Activated naive CD4-positive, alpha-beta T cell treated with anti-CD3 and anti-CD28 coated beads, Interleukin-2, amount 50 U/mL, for 72 hours (primary cell): ENCODE results near the gene RAB11FIP4. TPM values are rescaled to one million over a fixed set of nuclear protein-coding genes. Genes with fewer than 3 reads are reported as not detected.

ENCODE experiments used
- ATAC-seq, 2 donors: fragments of 150-1000 bp; cut with Tn5 transposase; 2 replicates each; pipeline ENCODE4 v1.10.0; 2021; ENCODE audit warnings: mild to moderate bottlenecking in 2 of 2, moderate library complexity in 2 of 2
- DNase-seq, 2 donors: peaks; one replicate each; pipeline ENCODE4 v3.0.0; 2021 to 2022; ENCODE audit warnings: low spot score in 2 of 2
- H3K27ac Mint-ChIP-seq, 2 donors: one replicate each; pipeline ENCODE4 v1.8.0; 2022; ENCODE audit warnings: mild to moderate bottlenecking in 2 of 2, mixed read lengths in 2 of 2
- H3K36me3 Mint-ChIP-seq, 2 donors: one replicate each; pipeline ENCODE4 v1.8.0; 2022; ENCODE audit warnings: mixed read lengths in 2 of 2
- H3K9me3 Mint-ChIP-seq, 2 donors: one replicate each; pipeline ENCODE4 v1.8.0; 2022; ENCODE audit warnings: mixed read lengths in 2 of 2
- total RNA-seq, 2 donors: library from RNA; stranded (reverse); gene quantifications; one replicate each; pipeline ENCODE4 v1.2.3, GENCODE V29; 2022

The RAB11FIP4 gene
- total RNA-seq, 2 donors from 2014 or later = 22.5 to 39.0 TPM

- no peak for DNase-seq
- peak in 1 of 2 donors; percentile 39 for ATAC-seq
- no peak overlapping the region for H3K27ac Mint-ChIP-seq
- H3K36me3 Mint-ChIP-seq = no peaks in the 10 kb centered on the region
- H3K9me3 Mint-ChIP-seq = no peaks in the 10 kb centered on the region
Measured at GRCh38 chr17:31541559-31541958, 150.1 kb downstream of the RAB11FIP4 start.

DNA sequence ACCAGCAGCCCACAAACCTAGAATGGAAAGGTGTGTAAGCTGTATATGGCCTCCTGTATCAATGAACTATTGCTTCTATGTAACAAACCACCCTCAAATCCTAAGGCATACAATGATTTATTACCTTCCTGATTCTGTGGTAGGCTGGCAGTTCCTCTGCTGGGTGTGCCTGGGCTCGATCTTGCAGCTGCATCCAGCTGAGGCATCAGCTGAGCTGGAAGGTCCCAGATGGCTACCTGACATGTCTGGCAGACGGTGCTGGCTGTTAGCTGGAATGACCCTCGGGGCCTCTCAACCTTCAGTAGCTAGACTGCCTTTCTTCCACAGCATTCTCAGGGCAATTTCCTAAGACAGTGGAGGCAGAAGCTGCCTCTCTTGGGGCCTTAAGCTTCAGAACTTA lies 152.7 kb downstream of the RAB11FIP4 start:
- no peak overlapping the region for H3K27ac Mint-ChIP-seq
- no peak for ATAC-seq
- DNase-seq = no peak
- H3K9me3 Mint-ChIP-seq = no peaks in the 10 kb centered on the region
- H3K36me3 Mint-ChIP-seq = peaks cover 2 to 4% of the 10 kb centered on the region in 2 donors

- H3K9me3 Mint-ChIP-seq = no peaks in the 10 kb centered on the region
- ATAC-seq (no peak), DNase-seq (no peak)
- peaks cover 6 to 11% of the 10 kb centered on the region in 2 donors for H3K36me3 Mint-ChIP-seq
- H3K27ac Mint-ChIP-seq = no peak overlapping the region
Measured at GRCh38 chr17:31546650-31547049, 155.2 kb downstream of the RAB11FIP4 start.

DNA sequence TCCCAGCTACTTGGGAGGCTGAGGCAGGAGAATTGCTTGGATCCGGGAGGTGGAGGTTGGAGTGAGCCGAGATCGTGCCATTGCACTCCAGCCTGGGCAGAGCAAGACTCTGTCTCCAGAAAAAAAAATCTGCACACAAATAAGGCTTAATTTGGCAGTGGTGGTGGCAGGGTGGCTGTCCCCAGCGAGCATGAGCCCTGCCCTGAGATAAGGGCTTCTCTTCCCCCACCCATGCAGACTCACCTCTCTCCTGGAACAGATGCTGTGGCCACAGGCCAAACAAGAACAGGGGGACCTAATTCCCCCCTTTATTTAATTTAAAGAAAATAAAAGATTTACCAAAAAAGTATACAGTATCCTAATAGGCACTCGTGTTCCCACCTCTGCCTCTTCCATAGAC lies 157.2 kb downstream of the RAB11FIP4 start:
- no peak for DNase-seq
- ATAC-seq = no peak
- Mint-ChIP-seq H3K36me3 (peaks cover 6 to 11% of the 10 kb centered on the region in 2 donors), H3K9me3 (no peaks in the 10 kb centered on the region), H3K27ac (peak overlapping the region; percentile 94 to 97)

DNA sequence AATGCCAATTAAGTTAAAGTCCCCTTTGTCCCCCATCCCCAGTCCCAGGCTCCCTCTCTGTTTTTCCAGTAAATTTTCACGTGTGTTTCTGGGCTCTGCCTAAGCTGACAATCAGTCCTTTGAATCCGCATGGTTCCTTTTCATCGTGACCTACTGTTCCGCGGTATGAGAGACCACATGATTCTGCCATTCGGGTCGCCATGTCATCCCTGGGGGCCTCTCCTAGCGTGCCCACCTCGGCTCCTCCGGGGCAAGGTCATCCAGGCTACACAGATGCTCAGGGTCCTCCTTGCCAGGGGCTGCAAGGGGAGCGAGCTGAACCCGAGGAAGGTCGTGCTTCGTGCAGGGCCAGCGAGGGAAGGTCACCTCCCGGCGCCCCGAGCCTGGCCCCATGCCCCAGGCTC lies 157.6 kb downstream of the RAB11FIP4 start:
- Mint-ChIP-seq H3K27ac (peak overlapping the region; percentile 94 to 97), H3K36me3 (peaks cover 6 to 11% of the 10 kb centered on the region in 2 donors), H3K9me3 (no peaks in the 10 kb centered on the region)
- no peak for DNase-seq
- peak; percentile 10 to 31 for ATAC-seq

DNA sequence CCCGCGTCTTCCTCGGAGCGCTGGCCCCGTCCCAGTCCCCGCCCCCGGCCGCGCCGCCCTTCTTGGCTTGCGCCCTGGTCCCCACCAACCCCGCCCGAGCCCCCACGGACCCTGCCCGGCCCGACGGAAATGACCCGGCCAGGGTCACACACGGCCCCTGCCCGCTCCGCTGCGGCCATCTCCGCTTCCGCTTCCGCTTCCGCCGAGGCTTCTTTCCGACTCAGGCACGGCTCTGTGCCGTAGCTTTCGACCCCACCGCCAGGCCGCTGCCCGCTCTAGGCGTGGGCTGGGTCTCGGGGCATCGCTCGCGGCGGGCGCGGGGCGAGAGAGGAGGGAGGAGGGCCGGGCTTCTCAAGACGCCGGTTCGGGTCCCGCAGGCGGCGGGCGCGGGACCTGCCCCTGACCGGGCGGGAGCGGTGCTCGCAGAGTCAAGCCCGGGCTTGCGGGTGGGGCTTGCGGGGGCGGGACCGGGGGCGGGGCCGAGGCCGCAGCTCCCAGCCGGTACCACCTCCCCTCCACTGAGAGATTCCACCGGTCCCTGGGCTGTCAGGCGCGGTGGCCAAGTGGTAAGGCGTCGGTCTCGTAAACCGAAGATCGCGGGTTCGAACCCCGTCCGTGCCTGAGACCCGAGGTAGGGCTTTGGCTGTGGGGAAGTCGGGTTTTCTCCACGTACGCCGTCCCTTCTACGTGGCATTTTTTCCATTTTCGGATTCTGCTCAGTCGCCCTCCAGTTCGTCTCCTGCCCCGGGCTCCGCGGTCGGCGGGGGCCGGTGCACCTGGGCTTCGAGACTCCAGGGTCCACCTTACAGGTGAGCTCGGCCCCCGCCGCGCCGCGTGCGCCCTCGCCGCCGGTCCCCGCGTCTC lies 158.3 kb downstream of the RAB11FIP4 start:
- H3K36me3 Mint-ChIP-seq = peaks cover 6 to 11% of the 10 kb centered on the region in 2 donors
- H3K27ac Mint-ChIP-seq = peak overlapping the region; percentile 94 to 95
- ATAC-seq (peak; percentile 89 to 91), DNase-seq (peak; percentile 92 to 95)
- H3K9me3 Mint-ChIP-seq = no peaks in the 10 kb centered on the region

- Mint-ChIP-seq H3K36me3 (peaks cover 6 to 11% of the 10 kb centered on the region in 2 donors), H3K9me3 (no peaks in the 10 kb centered on the region), H3K27ac (peak overlapping the region; percentile 94 to 95)
- no peak for ATAC-seq
- DNase-seq = no peak
Measured at GRCh38 chr17:31550389-31551056, 159.0 kb downstream of the RAB11FIP4 start.

- DNase-seq (no peak), ATAC-seq (no peak)
- Mint-ChIP-seq H3K36me3 (peaks cover 6 to 11% of the 10 kb centered on the region in 2 donors), H3K9me3 (no peaks in the 10 kb centered on the region), H3K27ac (no peak overlapping the region)
Measured at GRCh38 chr17:31552568-31552967, 161.1 kb downstream of the RAB11FIP4 start.

DNA sequence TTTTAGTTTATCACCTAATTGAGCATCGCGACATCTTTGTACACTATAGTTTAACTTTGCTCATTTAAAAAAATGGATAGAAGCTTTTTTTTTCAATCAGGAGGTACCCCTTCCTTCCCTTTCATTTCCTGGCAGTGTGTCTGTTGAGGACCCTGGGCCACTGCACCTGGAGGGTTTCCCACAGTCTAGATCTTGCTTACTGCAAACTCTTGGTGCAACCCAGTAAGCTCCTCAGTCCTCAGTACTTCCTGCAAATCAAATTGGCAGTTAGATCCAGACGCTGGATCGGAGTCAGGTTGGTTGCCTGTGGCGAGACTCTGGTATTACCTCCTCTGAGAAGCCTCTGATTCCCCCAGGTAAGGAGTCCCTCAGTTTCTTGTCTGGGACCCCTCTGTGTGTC lies 162.0 kb downstream of the RAB11FIP4 start:
- H3K36me3 Mint-ChIP-seq = peaks cover 6 to 11% of the 10 kb centered on the region in 2 donors
- H3K27ac Mint-ChIP-seq = no peak overlapping the region
- no peak for DNase-seq
- no peaks in the 10 kb centered on the region for H3K9me3 Mint-ChIP-seq
- ATAC-seq = no peak

- Mint-ChIP-seq H3K36me3 (peaks cover 0 to 7% of the 10 kb centered on the region in 2 donors), H3K9me3 (no peaks in the 10 kb centered on the region), H3K27ac (no peak overlapping the region)
- ATAC-seq (no peak), DNase-seq (no peak)
Measured at GRCh38 chr17:31554930-31555329, 163.5 kb downstream of the RAB11FIP4 start.

DNA sequence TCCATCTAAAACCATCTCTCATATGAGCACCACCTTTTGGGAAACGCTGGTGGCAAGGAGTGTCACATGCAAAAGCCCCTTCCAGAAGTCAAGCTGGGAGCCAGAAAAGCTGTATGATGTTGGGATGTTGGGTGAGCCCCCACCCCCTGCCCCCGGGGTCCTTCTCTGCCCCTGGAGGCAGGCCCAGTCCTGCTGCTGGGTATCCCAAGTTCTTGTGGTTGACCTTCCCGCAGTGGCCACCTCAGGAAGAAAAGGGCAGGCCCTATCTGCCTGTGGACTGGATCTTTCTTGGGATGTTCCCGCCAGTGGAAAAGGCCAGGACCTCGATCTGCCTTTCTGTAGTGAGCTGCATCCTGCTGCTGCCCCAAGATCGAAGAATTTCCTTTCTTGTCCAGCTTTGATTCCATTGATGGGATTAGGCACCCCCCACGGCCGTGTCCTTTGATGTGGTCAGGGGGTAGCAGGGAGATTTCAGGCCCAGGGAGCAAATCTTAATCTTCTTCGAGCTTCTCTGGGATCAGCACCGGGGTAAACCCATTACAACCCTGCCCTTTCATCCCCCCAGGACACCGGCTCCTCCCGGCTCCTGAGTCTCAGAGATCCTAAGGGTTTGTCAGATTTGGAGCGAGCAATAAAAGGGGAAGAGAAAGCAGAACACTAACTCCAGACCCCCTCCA lies 165.6 kb downstream of the RAB11FIP4 start:
- DNase-seq (no peak), ATAC-seq (no peak)
- Mint-ChIP-seq H3K9me3 (no peaks in the 10 kb centered on the region), H3K27ac (no peak overlapping the region), H3K36me3 (no peaks in the 10 kb centered on the region)

DNA sequence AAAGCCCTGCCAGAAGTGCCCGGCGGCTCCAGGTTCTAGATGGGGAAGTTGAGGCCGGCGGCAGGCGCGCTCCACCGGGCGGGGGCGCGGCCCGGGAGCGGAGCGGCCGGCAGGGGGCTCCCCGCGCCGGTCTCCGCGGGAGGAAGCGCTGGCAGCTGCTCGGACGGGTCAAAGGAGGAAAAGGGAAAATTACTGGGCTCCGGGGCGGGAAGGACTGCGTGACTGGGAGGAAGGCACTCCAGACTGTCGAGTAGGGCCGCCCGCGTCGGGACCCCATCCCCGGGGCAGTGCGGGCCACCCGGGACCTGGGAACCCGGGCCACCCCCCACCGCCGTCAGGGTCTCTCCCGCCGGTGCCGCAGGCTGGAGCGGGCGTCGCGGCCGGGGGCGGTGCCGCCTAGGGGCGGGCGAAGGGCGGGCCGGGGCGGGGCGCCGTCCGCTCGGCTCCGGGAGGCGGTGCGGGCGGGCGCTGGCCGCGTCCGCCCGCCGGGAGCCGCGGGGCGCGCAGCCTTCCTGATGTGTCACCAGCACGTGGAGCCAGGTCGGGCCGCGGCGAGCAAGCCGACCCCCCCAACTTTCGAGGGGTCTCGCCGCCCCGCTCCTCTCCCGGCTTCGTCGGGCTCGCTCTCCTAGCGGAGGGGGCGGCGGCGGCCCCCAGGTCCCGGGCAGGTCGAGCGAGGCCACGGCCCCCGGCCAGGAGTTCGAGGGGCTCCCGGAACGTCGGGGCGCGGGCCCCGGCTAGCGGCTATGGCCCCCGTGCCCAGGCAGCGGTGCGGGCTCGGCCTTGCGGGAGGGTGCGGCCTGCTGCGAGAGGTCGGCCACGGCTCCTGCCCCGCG lies 167.5 kb downstream of the RAB11FIP4 start:
- Mint-ChIP-seq H3K27ac (no peak overlapping the region), H3K36me3 (no peaks in the 10 kb centered on the region), H3K9me3 (no peaks in the 10 kb centered on the region)
- DNase-seq (peak; percentile 61 to 75), ATAC-seq (peak; percentile 93 to 96)

- no peak for DNase-seq
- Mint-ChIP-seq H3K36me3 (no peaks in the 10 kb centered on the region), H3K9me3 (no peaks in the 10 kb centered on the region), H3K27ac (no peak overlapping the region)
- ATAC-seq = no peak
Measured at GRCh38 chr17:31559584-31560501, 168.4 kb downstream of the RAB11FIP4 start.

- Mint-ChIP-seq H3K36me3 (no peaks in the 10 kb centered on the region), H3K27ac (no peak overlapping the region), H3K9me3 (no peaks in the 10 kb centered on the region)
- DNase-seq (no peak), ATAC-seq (no peak)
Measured at GRCh38 chr17:31560616-31561235, 169.3 kb downstream of the RAB11FIP4 start.
